ENCODE results near the gene PAX8.

GRCh38 chr2:113266431-113266830, 12.3 kb downstream of the PAX8 start:
- no peak for TF ChIP-seq EZH2phosphoT487 (IDR thresholded peaks at IDR 0.05; ENCODE audit: low read depth)
- TF ChIP-seq, protein P1, sequence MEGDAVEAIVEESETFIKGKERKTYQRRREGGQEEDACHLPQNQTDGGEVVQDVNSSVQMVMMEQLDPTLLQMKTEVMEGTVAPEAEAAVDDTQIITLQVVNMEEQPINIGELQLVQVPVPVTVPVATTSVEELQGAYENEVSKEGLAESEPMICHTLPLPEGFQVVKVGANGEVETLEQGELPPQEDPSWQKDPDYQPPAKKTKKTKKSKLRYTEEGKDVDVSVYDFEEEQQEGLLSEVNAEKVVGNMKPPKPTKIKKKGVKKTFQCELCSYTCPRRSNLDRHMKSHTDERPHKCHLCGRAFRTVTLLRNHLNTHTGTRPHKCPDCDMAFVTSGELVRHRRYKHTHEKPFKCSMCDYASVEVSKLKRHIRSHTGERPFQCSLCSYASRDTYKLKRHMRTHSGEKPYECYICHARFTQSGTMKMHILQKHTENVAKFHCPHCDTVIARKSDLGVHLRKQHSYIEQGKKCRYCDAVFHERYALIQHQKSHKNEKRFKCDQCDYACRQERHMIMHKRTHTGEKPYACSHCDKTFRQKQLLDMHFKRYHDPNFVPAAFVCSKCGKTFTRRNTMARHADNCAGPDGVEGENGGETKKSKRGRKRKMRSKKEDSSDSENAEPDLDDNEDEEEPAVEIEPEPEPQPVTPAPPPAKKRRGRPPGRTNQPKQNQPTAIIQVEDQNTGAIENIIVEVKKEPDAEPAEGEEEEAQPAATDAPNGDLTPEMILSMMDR (IDR thresholded peaks at IDR 0.05; ENCODE audit: low read depth, low read length): no peak
